Epithelial cell of prostate (primary cell): ENCODE results near the gene ZNF521.

Experiments
- DNase-seq: peaks from one replicate; pipeline ENCODE4 v3.0.0-alpha.2; 2011; ENCODE audit warnings: low read depth, low spot score
- H3K27ac ChIP-seq: fragments of 450-650 bp; 2 replicates; pipeline ENCODE4 v1.5.1; 2017; ENCODE audit warnings: mild to moderate bottlenecking

The ZNF521 gene

GRCh38 chr18:25351777-25352628 is at the start of gene ZNF521:
TSS of gene ZNF521 (minus strand) at chr18:25352166. CDS start at chr18:25350946, 1,220 bp downstream.
- no peak for DNase-seq

GRCh38 chr18:25399554-25399953 is 47.6 kb upstream of the ZNF521 start:
- no peak for DNase-seq
- no peak overlapping the region for H3K27ac ChIP-seq

More at GRCh38 chr18:25351777-25352628, at the start of gene ZNF521:
- H3K27ac ChIP-seq = no peak within 1 kb of the TSS

- DNase-seq = no peak
- H3K27ac ChIP-seq = no peak overlapping the region
These were observed 40.2 kb upstream of the ZNF521 start for GRCh38 chr18:25392192-25392591.

- no peak for DNase-seq
- no peak overlapping the region for H3K27ac ChIP-seq
These were observed 21.6 kb upstream of the ZNF521 start for GRCh38 chr18:25373432-25374179.

GRCh38 chr18:25370391-25370790 is 18.4 kb upstream of the ZNF521 start:
- H3K27ac ChIP-seq = no peak overlapping the region
- no peak for DNase-seq

GRCh38 chr18:25365242-25365641 is 13.3 kb upstream of the ZNF521 start:
- H3K27ac ChIP-seq = no peak overlapping the region

GRCh38 chr18:25364732-25365131 is 12.8 kb upstream of the ZNF521 start:
- H3K27ac ChIP-seq = no peak overlapping the region
- DNase-seq = no peak

More at GRCh38 chr18:25365242-25365641, 13.3 kb upstream of the ZNF521 start:
- no peak for DNase-seq

GRCh38 chr18:25360301-25360899 is 8.4 kb upstream of the ZNF521 start:
- H3K27ac ChIP-seq = no peak overlapping the region
- no peak for DNase-seq

GRCh38 chr18:25353080-25353479 is 1.1 kb upstream of the ZNF521 start:
- H3K27ac ChIP-seq = no peak overlapping the region
- DNase-seq = no peak

GRCh38 chr18:25352629-25353005 is 651 bp upstream of the ZNF521 start:
- no peak overlapping the region for H3K27ac ChIP-seq
- no peak for DNase-seq

GRCh38 chr18:25351280-25351775 is 638 bp downstream of the ZNF521 start:
- H3K27ac ChIP-seq = no peak overlapping the region

GRCh38 chr18:25350489-25351251 is 1.3 kb downstream of the ZNF521 start:
- H3K27ac ChIP-seq = no peak overlapping the region
- DNase-seq = no peak

More at GRCh38 chr18:25351280-25351775, 638 bp downstream of the ZNF521 start:
- DNase-seq = no peak

GRCh38 chr18:25349926-25350487 is 2.0 kb downstream of the ZNF521 start:
- DNase-seq = no peak
- H3K27ac ChIP-seq = no peak overlapping the region

GRCh38 chr18:25349131-25349925 is 2.6 kb downstream of the ZNF521 start:
- DNase-seq = no peak
- no peak overlapping the region for H3K27ac ChIP-seq

- no peak for DNase-seq
- no peak overlapping the region for H3K27ac ChIP-seq
These were observed 3.4 kb downstream of the ZNF521 start for GRCh38 chr18:25348386-25349130.

- DNase-seq = no peak
- H3K27ac ChIP-seq = no peak overlapping the region
These were observed 5.4 kb downstream of the ZNF521 start for GRCh38 chr18:25346561-25346960.

- no peak for DNase-seq
- H3K27ac ChIP-seq = no peak overlapping the region
These were observed 6.7 kb downstream of the ZNF521 start for GRCh38 chr18:25345081-25345866.
